GM18526 (cell line): ENCODE results near the gene MRPL21.

Experiments used
- POLR2A ChIP-seq: IDR thresholded peaks from 3 replicates; pipeline ENCODE4 v1.6.1; 2011; ENCODE audit not compliant: insufficient read length; ENCODE audit errors: extremely low read depth

The MRPL21 gene

DNA sequence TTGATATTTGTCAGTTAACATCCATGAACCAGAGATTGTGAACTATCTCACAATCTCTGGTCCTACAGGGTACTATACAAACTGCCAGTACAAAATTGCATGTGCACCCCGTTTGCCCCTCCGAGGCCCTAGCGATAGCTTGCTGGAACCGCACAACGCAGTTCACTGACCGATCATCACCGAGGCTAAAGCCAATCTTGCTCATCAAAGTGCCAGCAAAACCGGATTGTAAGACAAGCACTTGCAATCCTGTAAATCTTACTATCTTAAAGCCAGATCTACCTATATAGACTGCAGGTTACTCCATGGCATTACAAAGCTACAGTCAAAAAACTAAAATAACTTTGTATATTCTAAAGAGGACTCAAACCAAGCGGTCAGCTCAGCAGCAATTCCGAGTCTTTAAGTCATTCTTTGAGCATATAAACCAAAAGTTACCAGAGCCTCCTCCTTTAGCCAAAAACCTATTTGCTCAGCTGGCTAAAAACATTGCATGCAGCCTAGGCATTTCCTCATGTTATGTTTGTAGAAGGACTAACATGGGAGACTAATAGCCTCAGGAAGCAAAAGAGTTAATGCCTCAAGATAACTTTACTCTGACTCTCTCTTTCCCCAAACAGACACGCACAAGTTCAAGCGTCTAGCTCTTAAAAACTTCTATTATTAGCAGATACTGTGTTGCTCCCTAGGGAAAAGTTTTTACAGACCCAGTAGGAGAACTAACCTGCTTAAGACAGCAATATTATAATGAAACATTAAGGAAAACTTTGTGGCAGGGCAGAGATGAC, 31.2 kb downstream of the MRPL21 start:
- TF ChIP-seq POLR2A: no peak

DNA sequence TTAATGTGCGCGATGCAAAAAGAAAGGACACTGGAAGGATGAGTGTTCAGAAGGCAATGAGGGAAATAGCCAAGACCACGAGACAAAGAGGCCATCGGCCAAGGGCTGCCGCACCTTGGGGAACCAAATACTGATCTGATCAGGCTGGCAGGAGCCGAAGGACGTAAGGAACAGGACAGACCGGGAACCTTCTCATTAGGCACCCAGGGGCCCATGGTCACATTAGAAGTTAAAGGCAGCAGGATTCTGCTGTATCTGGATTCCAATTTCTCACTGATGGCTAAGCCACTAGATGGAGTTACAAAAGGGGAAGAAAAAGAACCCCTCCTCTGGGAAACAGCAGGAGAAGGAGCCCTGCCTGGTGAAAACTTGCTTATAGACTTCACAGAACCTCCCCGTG, 33.2 kb downstream of the MRPL21 start:
- TF ChIP-seq POLR2A: no peak

DNA sequence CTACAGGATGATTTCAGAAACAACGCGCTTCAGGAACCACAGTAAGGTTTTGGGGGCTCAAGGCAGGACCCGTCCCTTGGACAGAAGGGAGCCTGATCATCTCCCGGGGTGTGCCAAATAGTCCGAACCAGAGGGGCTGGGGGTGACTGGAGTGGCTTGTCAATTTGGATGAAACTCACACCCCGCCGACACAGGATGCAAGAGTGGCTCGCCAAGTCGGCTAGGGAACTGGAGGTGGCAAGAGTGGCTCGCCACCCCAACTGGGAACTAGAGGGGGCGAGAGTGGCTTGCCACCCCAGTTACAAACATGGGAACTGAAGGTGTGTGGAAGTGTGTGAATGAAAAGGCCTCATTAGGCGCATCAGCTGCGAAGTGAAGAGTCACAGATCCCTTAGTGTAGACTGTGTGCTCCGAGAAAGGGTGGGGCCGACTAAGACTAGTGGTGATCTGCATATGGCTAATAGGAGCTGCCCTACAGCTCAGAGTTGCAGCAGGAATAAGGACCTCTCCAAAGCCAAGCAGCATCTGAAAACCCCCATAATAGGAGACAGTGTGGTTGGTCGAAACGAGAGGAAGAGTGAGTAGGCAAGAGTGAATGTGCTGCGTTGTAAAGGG, 35.3 kb downstream of the MRPL21 start:
- TF ChIP-seq POLR2A: no peak

DNA sequence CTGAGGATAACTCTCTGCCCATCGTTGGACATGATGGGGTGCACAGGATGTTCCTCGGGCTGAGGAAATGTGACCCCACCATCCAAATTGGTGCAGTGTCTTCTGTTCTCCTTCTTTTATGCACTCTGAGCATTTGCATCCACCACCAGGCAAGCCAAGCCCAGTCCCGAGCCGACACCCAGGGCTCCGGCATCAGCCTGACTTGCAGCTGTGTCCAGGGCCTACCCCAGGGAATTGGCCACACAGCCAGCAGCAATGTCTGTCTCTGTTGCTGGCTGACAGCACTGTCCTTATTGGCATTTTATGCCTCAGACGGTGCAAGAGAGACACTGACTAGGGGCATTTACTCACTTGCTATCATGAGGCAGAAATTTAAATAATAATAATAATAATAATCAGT, 36.6 kb downstream of the MRPL21 start:
- no peak for TF ChIP-seq POLR2A

DNA sequence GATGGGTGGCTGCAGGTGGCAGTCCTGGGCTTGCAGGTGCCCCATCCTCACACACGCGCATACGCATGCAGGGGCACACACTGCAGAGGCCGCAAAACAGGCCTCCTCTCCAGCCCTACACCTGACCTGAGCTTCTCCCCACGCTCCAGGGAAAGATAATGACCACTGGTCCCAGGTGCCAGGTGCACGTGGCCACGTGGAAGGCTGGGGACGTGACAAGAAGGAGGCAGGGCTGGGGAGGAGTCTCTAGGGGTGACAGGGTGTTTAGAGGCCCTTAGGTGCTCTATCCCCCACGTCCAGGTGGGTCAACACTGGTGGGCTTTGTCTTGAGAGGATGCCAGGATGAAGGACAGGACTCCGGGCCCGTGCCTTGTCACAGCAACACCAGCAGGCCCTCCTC, 38.4 kb downstream of the MRPL21 start:
- TF ChIP-seq POLR2A: no peak

DNA sequence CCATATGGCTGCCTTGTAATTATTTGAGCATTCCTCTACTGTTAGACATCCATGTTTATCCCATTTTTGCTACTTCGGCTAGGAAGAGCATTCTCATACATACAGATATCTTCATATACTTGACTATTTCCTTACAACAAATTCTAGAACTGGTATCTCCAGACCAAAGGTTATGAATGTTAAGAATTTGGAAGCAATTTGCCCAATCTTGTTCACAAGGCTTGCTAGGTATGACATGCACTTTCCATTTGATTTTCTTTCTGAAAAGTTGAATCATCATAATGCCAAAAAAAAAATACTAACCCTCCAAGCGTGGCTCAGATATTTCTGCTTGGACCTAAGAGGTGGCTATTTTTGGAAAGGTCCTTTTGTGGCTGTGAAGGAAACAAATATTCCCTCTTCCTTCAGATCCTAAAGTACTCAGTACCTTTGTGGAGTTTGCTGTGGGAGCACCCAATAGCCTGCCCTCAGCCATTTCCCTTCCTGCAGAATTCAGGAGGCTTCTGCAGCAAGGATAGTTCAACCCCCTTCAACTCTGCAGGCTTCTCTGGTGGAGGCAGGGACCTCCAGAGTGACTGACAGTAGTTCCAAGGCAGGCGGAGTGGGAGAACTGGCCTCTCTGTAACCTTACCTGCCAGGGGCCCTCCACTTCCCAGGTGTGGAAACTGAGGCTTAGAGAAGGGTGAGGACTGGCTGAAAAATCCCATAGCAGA, 39.9 kb downstream of the MRPL21 start:
- TF ChIP-seq POLR2A: no peak

DNA sequence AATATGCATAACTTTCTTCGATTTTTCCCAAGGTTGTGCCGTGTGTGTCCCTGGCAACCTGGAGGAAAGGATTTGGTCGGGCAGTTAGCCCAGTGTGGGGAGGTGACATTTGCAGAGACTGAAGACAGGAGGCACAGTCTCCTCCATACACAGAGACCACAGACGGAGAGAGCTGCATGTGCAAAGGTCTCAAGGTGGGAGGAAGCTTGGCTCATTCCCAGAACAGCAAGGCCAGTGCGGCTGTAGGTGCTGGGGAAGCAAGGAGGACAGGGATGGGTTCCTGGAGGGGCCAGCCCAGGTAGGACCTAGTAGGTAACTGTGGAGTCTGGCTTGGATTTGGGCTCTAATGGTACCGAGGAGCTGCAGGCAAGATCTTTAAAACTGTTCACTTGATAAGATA, 41.2 kb downstream of the MRPL21 start:
- no peak for TF ChIP-seq POLR2A

DNA sequence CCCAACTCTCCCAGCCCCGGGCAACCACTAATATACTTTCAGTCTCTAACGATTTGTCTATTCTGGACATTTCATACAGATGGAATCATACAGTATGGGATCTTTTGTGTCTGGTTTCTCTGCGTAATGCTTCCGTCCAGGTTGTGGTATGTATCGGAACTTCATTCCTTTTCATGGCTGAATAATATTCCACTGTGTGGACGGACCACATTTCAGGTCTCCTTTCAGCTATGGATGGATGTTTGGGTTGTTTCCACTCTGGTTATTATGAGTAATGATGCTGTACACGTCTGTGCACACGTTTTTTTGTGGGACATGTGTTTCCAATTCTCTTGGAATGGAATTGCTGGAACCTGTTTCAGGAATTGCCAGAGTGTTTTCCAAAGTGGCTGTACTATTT, 44.5 kb downstream of the MRPL21 start:
- no peak for TF ChIP-seq POLR2A

DNA sequence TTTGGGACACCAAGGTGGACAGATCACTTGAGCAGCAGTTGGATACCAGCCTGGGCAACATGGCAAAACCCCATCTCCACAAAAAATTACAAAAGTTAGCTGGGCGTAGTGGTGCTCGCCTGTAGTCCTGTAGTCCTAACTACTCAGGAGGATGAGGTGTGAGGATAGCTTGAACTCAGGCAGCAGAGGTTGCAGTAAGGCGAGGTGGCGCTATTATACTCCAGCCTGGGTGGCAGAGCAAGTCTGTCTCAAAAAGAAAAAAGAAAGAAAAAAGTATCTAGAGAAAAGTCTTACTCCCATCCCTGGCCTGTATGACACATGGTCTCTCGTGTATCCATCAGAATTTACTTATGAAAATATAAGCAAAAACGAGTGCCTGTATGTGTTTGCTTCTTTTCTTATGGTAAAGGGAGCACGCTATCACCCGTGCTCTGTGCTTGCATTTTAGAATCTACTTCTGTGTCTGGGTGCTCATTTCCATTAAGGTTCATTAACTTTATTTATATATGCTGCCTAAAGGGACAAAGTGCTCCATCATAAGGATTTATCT, 46.5 kb downstream of the MRPL21 start:
- no peak for TF ChIP-seq POLR2A

DNA sequence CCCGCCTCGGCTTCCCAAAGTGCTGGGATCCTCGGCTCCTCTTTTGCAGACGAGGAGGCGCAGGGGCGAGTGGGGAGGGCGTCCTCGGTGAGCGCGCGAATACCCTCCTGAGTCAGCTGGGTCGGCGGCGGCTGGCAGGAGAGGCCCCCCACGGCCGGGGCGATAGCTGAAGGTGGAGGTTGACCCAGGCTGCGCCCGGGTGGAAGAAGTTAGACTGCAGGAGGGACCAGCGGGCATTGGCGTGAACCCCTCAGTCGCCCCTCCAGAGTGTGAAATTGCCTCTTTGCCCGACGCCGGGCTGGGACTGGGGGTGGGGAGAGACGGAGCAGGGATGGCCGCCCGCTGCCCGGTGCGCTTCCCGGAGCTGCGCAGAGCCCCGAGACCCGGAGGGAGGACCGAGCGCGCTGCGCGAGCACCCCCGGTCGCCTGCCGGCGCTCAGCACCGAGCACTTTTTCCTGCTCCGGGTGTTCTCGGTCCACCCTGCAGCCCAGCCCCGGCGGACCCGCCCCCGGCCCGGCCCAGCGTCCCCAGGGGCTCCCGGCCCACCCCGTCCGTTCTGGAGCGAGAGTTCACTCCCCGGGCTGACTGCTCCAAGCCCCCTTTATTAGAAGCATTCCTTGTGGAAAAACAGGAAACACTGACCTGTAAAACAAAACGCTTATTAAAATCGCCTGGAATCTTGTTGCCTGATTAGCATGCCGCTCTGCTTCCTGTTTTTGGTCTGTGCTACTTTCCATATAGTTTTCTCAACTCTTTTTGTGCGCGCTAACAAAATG, 48.2 kb downstream of the MRPL21 start:
- TF ChIP-seq POLR2A: no peak

DNA sequence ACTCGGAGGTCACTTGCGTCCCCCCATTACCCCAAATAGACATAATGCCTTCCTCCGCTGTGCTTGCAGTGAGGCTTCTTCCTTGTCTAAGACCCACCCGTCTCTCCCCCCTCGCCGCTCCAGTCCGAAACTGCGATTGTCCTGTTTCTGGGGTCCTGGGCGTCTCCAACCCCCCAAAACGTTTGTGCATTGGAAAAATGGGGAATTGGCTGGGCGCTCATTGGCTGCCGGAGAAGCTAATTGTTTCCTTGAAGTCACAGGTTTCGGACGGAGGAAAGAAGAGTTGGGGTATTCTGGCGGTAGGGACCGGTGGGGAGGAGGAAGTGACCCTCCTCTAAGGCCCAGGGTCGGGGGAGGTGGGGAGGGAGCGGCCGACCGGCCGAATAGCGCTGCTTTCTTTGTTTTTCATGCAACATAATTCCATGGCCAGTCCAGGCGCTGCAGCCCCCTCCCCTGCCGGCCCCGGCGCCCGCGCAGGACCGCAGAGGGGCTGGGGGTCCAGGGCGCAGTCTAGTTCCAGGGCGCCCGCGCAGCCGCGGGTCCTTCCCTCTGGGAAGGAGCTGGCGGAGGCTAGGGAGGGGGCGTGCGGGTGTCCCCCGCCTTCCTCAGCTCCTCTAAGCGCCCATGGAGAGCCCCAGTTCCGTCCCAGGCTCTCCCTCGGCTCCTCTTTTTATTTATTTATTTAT, 49.2 kb downstream of the MRPL21 start:
- TF ChIP-seq POLR2A: no peak

DNA sequence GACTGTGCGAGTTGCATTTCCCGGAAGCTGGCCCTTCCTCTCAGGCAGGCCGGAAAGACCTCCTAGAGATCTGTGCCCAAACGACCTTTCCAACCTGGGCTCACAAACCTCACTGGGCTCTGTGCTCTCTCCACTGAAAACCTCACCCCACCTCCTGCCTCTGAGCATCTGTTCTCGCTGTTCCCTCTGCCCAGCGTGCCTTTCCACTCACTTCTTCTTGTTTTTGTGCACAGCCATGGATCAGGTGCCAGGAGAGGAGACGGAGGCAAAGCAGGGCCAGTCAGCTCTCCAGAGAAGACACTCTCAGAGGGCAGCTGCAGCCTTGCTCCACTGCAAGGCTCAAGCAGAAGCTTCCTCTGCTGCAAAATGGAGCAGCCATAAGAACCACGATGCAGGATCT, 51.0 kb downstream of the MRPL21 start:
- no peak for TF ChIP-seq POLR2A

DNA sequence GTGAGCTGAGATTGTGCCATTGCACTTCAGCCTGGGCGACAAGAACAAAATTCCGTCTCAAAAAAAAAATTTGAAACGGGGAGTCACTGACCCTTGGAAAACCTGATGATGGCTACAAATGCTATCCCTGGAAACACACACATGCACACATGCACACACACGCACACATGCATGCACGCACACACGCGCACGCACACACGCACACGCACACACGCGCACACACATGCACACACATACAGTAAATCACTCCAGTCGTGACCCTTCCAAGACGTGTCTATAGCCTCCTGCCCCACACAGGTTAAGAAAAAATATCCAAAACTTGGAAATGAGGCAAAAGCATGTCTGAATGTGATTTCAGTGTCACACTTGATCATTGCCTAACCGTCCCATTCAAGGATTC, 55.2 kb downstream of the MRPL21 start:
- no peak for TF ChIP-seq POLR2A

DNA sequence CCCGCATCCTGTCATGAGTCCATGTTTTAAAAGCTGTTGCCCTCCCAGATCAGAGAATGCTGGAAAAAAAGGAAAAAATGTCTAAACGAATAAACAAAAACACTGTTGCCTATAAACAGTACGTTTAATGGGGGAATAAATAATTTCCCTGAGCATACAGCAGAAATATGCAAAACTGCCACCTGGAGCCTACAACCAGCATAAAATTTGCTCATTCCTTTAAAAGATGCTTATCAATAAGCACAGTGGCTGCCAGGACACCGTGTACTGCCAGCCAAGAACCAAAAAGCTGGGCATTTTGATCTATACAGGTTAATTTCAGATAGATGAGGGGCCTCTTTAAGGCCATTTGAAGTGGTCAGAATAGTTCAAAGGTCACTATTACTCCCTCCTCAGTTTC, 56.2 kb downstream of the MRPL21 start:
- no peak for TF ChIP-seq POLR2A
